ENCODE results near the gene UBQLN3. TPM values are rescaled to one million over a fixed set of nuclear protein-coding genes. Genes with fewer than 3 reads are reported as not detected.

The UBQLN3 gene
- not detected in 2 replicates for total RNA-seq
- long read RNA-seq = 0 reads

DNA sequence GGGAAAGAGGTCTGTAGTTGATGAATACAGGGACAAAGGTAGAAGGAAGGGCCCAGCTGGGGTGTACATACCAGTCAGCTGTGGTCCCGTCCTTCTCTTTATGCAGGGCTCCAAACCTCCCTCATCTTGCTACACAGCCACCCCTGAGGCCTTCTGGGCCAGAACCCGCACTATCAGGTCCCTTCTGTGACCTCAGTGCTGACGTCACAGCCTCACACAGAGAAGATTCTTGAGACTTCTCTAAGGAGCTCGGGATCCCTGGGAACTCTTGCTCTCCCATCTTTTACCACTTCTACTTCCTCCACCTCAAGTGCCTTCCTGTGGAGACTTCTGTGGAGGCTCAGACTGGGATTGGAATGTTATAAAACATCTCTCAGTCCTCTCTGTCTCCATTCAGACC is at the start of gene UBQLN3:
TSS of gene UBQLN3 (minus strand) at position 155 of the 400 bp plus-strand sequence. CDS start 399 bp downstream, outside the sequence.
- no peak within 1 kb of the TSS for H3K4me3 Mint-ChIP-seq (ENCODE audit: unreplicated experiment)
- H3K36me3 Mint-ChIP-seq (ENCODE audit: unreplicated experiment) = no peaks in the 10 kb centered on the region
- DNase-seq (ENCODE audit: extremely low spot score, unreplicated experiment) = no peak
- no peak within 1 kb of the TSS for H3K27ac Mint-ChIP-seq (ENCODE audit: unreplicated experiment)
- H3K4me1 Mint-ChIP-seq (ENCODE audit: unreplicated experiment) = no peaks in the 10 kb centered on the region
- TF ChIP-seq, protein P1, sequence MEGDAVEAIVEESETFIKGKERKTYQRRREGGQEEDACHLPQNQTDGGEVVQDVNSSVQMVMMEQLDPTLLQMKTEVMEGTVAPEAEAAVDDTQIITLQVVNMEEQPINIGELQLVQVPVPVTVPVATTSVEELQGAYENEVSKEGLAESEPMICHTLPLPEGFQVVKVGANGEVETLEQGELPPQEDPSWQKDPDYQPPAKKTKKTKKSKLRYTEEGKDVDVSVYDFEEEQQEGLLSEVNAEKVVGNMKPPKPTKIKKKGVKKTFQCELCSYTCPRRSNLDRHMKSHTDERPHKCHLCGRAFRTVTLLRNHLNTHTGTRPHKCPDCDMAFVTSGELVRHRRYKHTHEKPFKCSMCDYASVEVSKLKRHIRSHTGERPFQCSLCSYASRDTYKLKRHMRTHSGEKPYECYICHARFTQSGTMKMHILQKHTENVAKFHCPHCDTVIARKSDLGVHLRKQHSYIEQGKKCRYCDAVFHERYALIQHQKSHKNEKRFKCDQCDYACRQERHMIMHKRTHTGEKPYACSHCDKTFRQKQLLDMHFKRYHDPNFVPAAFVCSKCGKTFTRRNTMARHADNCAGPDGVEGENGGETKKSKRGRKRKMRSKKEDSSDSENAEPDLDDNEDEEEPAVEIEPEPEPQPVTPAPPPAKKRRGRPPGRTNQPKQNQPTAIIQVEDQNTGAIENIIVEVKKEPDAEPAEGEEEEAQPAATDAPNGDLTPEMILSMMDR (IDR thresholded peaks at IDR 0.05) = no peak
- H3K27me3 Mint-ChIP-seq (ENCODE audit: unreplicated experiment) = peaks cover 18% of the 10 kb centered on the region
- H3K9me3 Mint-ChIP-seq (ENCODE audit: unreplicated experiment) = no peaks in the 10 kb centered on the region

DNA sequence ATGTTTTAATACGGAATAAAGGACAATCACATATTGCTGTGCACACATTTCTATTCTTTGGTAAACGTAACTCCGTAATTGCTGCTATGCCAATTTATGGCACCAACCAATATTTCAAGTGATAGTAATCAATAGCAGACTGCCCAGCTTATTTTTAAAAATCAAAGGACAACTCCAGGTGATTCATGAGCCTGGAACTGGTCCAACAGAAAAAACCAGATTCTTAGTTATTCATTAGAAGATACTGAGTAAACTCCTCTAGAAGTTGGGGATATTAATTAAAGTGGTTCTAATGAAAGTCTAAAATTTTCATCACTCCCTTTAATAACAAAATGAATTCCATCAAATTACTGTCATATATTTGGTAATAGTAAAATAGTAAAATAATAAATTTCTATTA is 48.0 kb upstream of the UBQLN3 start:
- no peaks in the 10 kb centered on the region for H3K36me3 Mint-ChIP-seq (ENCODE audit: unreplicated experiment)
- H3K4me1 Mint-ChIP-seq (ENCODE audit: unreplicated experiment) = no peaks in the 10 kb centered on the region
- H3K27me3 Mint-ChIP-seq (ENCODE audit: unreplicated experiment) = peaks cover 28% of the 10 kb centered on the region
- no peak overlapping the region for H3K27ac Mint-ChIP-seq (ENCODE audit: unreplicated experiment)
- TF ChIP-seq, protein P1 (IDR thresholded peaks at IDR 0.05) = no peak
- no peak for DNase-seq (ENCODE audit: extremely low spot score, unreplicated experiment)
- H3K9me3 Mint-ChIP-seq (ENCODE audit: unreplicated experiment) = no peaks in the 10 kb centered on the region
- no peak overlapping the region for H3K4me3 Mint-ChIP-seq (ENCODE audit: unreplicated experiment)

DNA sequence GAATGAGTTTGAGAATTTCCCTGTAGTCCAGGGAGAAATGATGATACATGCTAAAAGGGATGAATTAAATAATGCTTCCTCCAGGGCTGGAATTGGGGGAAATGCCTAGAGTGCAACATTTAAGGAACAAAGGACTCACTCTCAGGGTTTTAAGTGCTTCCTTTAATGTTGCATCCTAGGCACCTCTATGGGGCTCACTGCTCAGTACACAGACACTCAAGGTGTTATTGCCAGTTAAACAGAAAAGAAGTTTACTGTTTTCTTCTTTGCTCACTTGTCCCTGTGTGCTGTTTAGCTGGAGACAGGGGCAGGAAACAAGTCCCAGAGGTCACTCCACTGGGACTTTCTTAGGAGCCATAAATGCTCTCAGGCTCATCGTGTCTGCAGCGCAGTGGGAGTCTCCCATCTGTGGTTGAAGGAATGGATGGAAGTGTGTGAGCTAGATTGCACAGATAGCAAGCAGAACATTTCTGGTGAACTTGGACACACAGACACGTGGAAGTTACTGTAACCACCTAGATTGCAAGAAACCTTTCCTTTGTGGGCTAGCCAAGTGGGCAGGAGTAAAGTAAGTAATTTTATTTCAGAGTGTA is 46.9 kb upstream of the UBQLN3 start:
- no peak overlapping the region for H3K27ac Mint-ChIP-seq (ENCODE audit: unreplicated experiment)
- no peaks in the 10 kb centered on the region for H3K9me3 Mint-ChIP-seq (ENCODE audit: unreplicated experiment)
- H3K36me3 Mint-ChIP-seq (ENCODE audit: unreplicated experiment) = no peaks in the 10 kb centered on the region
- H3K4me3 Mint-ChIP-seq (ENCODE audit: unreplicated experiment) = no peak overlapping the region
- H3K27me3 Mint-ChIP-seq (ENCODE audit: unreplicated experiment) = peaks cover 28% of the 10 kb centered on the region
- TF ChIP-seq, protein P1 (IDR thresholded peaks at IDR 0.05) = no peak
- no peak for DNase-seq (ENCODE audit: extremely low spot score, unreplicated experiment)
- H3K4me1 Mint-ChIP-seq (ENCODE audit: unreplicated experiment) = no peaks in the 10 kb centered on the region

DNA sequence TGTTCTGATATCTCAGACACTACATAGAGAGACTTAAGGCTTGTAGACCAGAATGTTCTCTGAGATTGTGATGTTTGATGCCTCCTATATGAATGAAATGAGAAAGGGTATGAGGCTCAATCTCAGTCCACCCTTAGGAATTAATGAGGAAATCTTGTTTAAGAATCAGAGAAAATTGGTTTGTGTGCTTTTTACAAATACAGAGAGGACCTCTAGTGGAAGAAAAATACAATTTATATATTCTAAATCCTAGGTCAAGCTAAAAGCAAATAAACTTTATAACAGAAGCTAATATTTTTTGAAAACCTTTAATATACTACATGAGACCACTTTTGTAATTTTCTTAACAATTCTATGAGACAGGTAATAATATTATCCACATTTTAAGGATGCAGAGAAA is 43.6 kb upstream of the UBQLN3 start:
- Mint-ChIP-seq H3K9me3 (ENCODE audit: unreplicated experiment) (no peaks in the 10 kb centered on the region), H3K4me3 (ENCODE audit: unreplicated experiment) (no peak overlapping the region), H3K36me3 (ENCODE audit: unreplicated experiment) (no peaks in the 10 kb centered on the region), H3K4me1 (ENCODE audit: unreplicated experiment) (no peaks in the 10 kb centered on the region), H3K27me3 (ENCODE audit: unreplicated experiment) (peaks cover 28% of the 10 kb centered on the region), H3K27ac (ENCODE audit: unreplicated experiment) (no peak overlapping the region)
- no peak for DNase-seq (ENCODE audit: extremely low spot score, unreplicated experiment)
- TF ChIP-seq, protein P1 (IDR thresholded peaks at IDR 0.05) = peak; percentile 37

DNA sequence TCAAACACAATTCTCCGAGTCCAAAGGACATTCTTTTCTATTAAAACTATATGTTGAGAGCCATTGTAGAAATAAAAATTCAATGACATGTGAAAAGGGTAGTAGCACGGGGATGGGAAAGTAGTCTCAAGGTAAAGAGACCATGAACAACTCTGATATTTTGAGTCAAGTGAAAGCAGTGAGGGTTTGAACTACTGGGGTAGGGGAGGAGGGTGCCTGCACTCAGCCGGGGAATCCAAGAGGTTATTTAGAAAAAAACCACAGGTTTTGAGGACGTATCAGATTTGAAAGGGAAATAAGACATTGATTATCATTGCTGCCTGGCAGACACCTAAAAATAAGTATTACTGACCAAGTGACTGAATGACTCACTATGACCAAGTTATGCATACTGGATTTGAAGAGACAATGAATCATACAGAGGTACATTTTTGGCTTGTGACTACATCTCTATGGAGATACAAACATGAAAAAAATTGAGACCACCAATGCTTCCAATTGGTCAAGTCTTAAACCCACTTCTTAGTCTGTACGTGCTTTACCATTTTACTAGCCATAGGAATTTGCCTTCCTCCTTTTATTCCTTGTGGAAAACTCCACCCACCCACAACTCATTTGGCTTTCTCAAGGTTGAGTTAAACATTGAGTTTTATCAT is 40.8 kb upstream of the UBQLN3 start:
- no peak overlapping the region for H3K4me3 Mint-ChIP-seq (ENCODE audit: unreplicated experiment)
- TF ChIP-seq, protein P1 (IDR thresholded peaks at IDR 0.05) = no peak

More for the DNA sequence above, 40.8 kb upstream of the UBQLN3 start:
- Mint-ChIP-seq H3K9me3 (ENCODE audit: unreplicated experiment) (no peaks in the 10 kb centered on the region), H3K27ac (ENCODE audit: unreplicated experiment) (no peak overlapping the region), H3K27me3 (ENCODE audit: unreplicated experiment) (peaks cover 11% of the 10 kb centered on the region), H3K36me3 (ENCODE audit: unreplicated experiment) (no peaks in the 10 kb centered on the region), H3K4me1 (ENCODE audit: unreplicated experiment) (no peaks in the 10 kb centered on the region)
- DNase-seq (ENCODE audit: extremely low spot score, unreplicated experiment) = no peak
